Gastrocnemius medialis (tissue), 4 donors: Measurements from ENCODE around the gene EPS8. TPM values are rescaled to one million over a fixed set of nuclear protein-coding genes. Genes with fewer than 3 reads are reported as not detected.

ENCODE experiments used
- ATAC-seq, 2 donors: fragments of 150-250 bp; one replicate each; pipeline ENCODE4 v1.9.1; 2016
- DNase-seq, 2 donors: peaks; one replicate each; pipeline ENCODE4 v3.0.0-alpha.2; 2019
- H3K27ac ChIP-seq, 4 donors: fragments of 200-600 bp; sonication (generic); 1 replicate in 1 of 4; 2 replicates in 3 of 4; pipeline ENCODE4 v1.5.1; 2016 to 2018; ENCODE audit warnings: mild to moderate bottlenecking in 2 of 4, moderate library complexity in 1 of 4
- H3K27me3 ChIP-seq, 3 donors: fragments of 200-600 bp; sonication (generic) in 2 of 3; 1 replicate in 1 of 3; 2 replicates in 2 of 3; pipeline versions ENCODE4 v1.5.1 to v1.6.0; 2016 to 2019; ENCODE audit warnings: mild to moderate bottlenecking in 1 of 3, moderate library complexity in 1 of 3
- H3K36me3 ChIP-seq, 2 donors: fragments of 200-600 bp; sonication (generic) in 1 of 2; one replicate each; pipeline ENCODE4 v1.5.1; 2017 to 2018
- H3K4me1 ChIP-seq, 2 donors: fragments of 200-600 bp; sonication (generic) in 1 of 2; one replicate each; pipeline ENCODE4 v1.5.1; 2016 to 2017; ENCODE audit warnings: mild to moderate bottlenecking in 2 of 2
- H3K4me3 ChIP-seq, 4 donors: fragments of 200-600 bp; sonication (generic) in 3 of 4; 1 replicate in 1 of 4; 2 replicates in 3 of 4; pipeline ENCODE4 v1.5.1; 2016 to 2019; ENCODE audit warnings: mild to moderate bottlenecking in 2 of 4
- H3K9me3 ChIP-seq, 3 donors: fragments of 200-600 bp; sonication (generic) in 2 of 3; 1 replicate in 1 of 3; 2 replicates in 2 of 3; pipeline ENCODE4 v1.5.1; 2016 to 2019
- CTCF ChIP-seq, 5 experiments: fragments of 450-650 bp in 3 of 5; fragments of 200-600 bp in 2 of 5; sonication (generic) in 2 of 5; IDR thresholded peaks in 4 of 5; conservative IDR thresholded peaks in 1 of 5; 1 replicate in 4 of 5; 2 replicates in 1 of 5; pipeline ENCODE4 v1.5.1; 2016 to 2019; ENCODE audit warnings: antibody characterized with exemption in 5 of 5, mild to moderate bottlenecking in 3 of 5, moderate library complexity in 3 of 5
- POLR2A ChIP-seq, 2 donors: fragments of 450-650 bp; IDR thresholded peaks; one replicate each; pipeline ENCODE4 v1.6.1; 2017; ENCODE audit warnings: antibody characterized with exemption in 2 of 2, mild to moderate bottlenecking in 2 of 2, moderate library complexity in 2 of 2
- in situ Hi-C, 4 donors: fragments of 200-750 bp; cut with MboI; loops; one replicate each; pipeline versions ENCODE4 v1.15.0 to v1.8.0; 2017; ENCODE audit warnings: low sequenced_read_pairs in 4 of 4
- intact Hi-C: fragments of 100-400 bp; cut with DNase I; formaldehyde crosslinking; loops from one replicate; pipeline ENCODE4 v1.15.1; 2023; ENCODE audit warnings: low total_unique reads
- total RNA-seq, 4 donors: library from RNA; depleted of rRNA; stranded (reverse); fragments of >200 nt; gene quantifications; one replicate each; pipeline versions ENCODE4 v1.1.0 to v1.2.3, GENCODE V29; 2016

Gene EPS8
- total RNA-seq, 4 donors from 2014 or later = 26.8 to 48.4 (median 32.0) TPM

GRCh38 chr12:15783288-15783687, 5.9 kb downstream of the EPS8 start:
- Histone ChIP-seq H3K4me1 (no peaks in the 10 kb centered on the region), H3K9me3 (no peaks in the 10 kb centered on the region), H3K27ac (no peak overlapping the region), H3K4me3 (peak overlapping the region in 1 of 4 donors; percentile 10), H3K27me3 (no peaks in the 10 kb centered on the region), H3K36me3 (no peaks in the 10 kb centered on the region)
- DNase-seq (no peak), ATAC-seq (no peak)
- intact Hi-C loops = loop anchor here (10.0 kb wide), 2 partner anchors 508 to 1398 kb away; no protein-coding TSS in a partner anchor
- no peak for TF ChIP-seq POLR2A (IDR thresholded peaks at IDR 0.05)
- TF ChIP-seq CTCF (IDR thresholded peaks at IDR 0.05 in 4 of 5, conservative IDR thresholded peaks at IDR 0.05 in 1 of 5) = no peak
- in situ Hi-C loops = loop anchor here in 1 of 4 donors (25.0 kb wide), 1 partner anchor 1396 kb away; no protein-coding TSS in a partner anchor

GRCh38 chr12:15782667-15783066, 6.5 kb downstream of the EPS8 start:
- Histone ChIP-seq H3K4me1 (no peaks in the 10 kb centered on the region), H3K4me3 (peak overlapping the region in 1 of 4 donors; percentile 10), H3K36me3 (no peaks in the 10 kb centered on the region), H3K27ac (no peak overlapping the region), H3K27me3 (no peaks in the 10 kb centered on the region), H3K9me3 (no peaks in the 10 kb centered on the region)
- ATAC-seq (no peak), DNase-seq (no peak)
- TF ChIP-seq CTCF (IDR thresholded peaks at IDR 0.05 in 4 of 5, conservative IDR thresholded peaks at IDR 0.05 in 1 of 5) = no peak
- no peak for TF ChIP-seq POLR2A (IDR thresholded peaks at IDR 0.05)
- intact Hi-C loops = loop anchor here (10.0 kb wide), 2 partner anchors 508 to 1398 kb away; no protein-coding TSS in a partner anchor
- in situ Hi-C loops = loop anchor here in 1 of 4 donors (25.0 kb wide), 1 partner anchor 1395 kb away; no protein-coding TSS in a partner anchor

- H3K9me3 ChIP-seq = no peaks in the 10 kb centered on the region
- no peak overlapping the region for H3K27ac ChIP-seq
- no peak overlapping the region for H3K4me3 ChIP-seq
- in situ Hi-C loops (loop anchor here in 1 of 4 donors (25.0 kb wide), 1 partner anchor 1393 kb away; no protein-coding TSS in a partner anchor), intact Hi-C loops (loop anchor here (10.0 kb wide), 2 partner anchors 505 to 1395 kb away; no protein-coding TSS in a partner anchor)
- no peaks in the 10 kb centered on the region for H3K36me3 ChIP-seq
- peaks cover 0 to 4% of the 10 kb centered on the region in 2 donors for H3K4me1 ChIP-seq
- ATAC-seq = no peak
- TF ChIP-seq POLR2A (IDR thresholded peaks at IDR 0.05) = no peak
- no peak for TF ChIP-seq CTCF (IDR thresholded peaks at IDR 0.05 in 4 of 5, conservative IDR thresholded peaks at IDR 0.05 in 1 of 5)
- H3K27me3 ChIP-seq = no peaks in the 10 kb centered on the region
- no peak for DNase-seq
Measured at GRCh38 chr12:15779925-15780324, 9.3 kb downstream of the EPS8 start.

GRCh38 chr12:15778126-15778525, 11.1 kb downstream of the EPS8 start:
- no peaks in the 10 kb centered on the region for H3K9me3 ChIP-seq
- in situ Hi-C loops (loop anchor here in 1 of 4 donors (25.0 kb wide), 1 partner anchor 1391 kb away; no protein-coding TSS in a partner anchor), intact Hi-C loops (no loop called here)
- H3K36me3 ChIP-seq = no peaks in the 10 kb centered on the region
- H3K4me3 ChIP-seq = no peak overlapping the region
- no peak for TF ChIP-seq CTCF (IDR thresholded peaks at IDR 0.05 in 4 of 5, conservative IDR thresholded peaks at IDR 0.05 in 1 of 5)
- TF ChIP-seq POLR2A (IDR thresholded peaks at IDR 0.05) = no peak
- DNase-seq = no peak
- no peaks in the 10 kb centered on the region for H3K27me3 ChIP-seq
- no peak overlapping the region for H3K27ac ChIP-seq
- peaks cover 0 to 7% of the 10 kb centered on the region in 2 donors for H3K4me1 ChIP-seq
- no peak for ATAC-seq
